Vagina (tissue), 2 donors: ENCODE data around the gene MAML2. TPM values are rescaled to one million over a fixed set of nuclear protein-coding genes. Genes with fewer than 3 reads are reported as not detected.

ENCODE experiments used
- DNase-seq, 2 donors: peaks; one replicate each; pipeline ENCODE4 v3.0.0-alpha.2; 2017; ENCODE audit errors: extremely low spot score in 2 of 2
- H3K27ac ChIP-seq: fragments of 200-600 bp; sonication (generic); one replicate; pipeline ENCODE4 v1.5.1; 2019
- H3K27me3 ChIP-seq: fragments of 200-600 bp; sonication (generic); one replicate; pipeline ENCODE4 v1.5.1; 2019
- H3K36me3 ChIP-seq, 2 donors: fragments of 200-600 bp; sonication (generic); one replicate each; pipeline ENCODE4 v1.5.1; 2017 to 2019
- H3K4me1 ChIP-seq: fragments of 200-600 bp; sonication (generic); one replicate; pipeline ENCODE4 v1.5.1; 2019
- H3K4me3 ChIP-seq, 2 donors: fragments of 200-600 bp; sonication (generic); 1 replicate in 1 of 2; 2 replicates in 1 of 2; pipeline ENCODE4 v1.5.1; 2016 to 2019
- H3K9me3 ChIP-seq: fragments of 200-600 bp; sonication (generic); one replicate; pipeline ENCODE4 v1.5.1; 2019
- CTCF ChIP-seq, 3 experiments: fragments of 450-650 bp in 2 of 3; fragments of 200-600 bp in 1 of 3; sonication (generic) in 1 of 3; IDR thresholded peaks; one replicate each; pipeline ENCODE4 v1.5.1; 2017 to 2019; ENCODE audit warnings: antibody characterized with exemption in 3 of 3, mild to moderate bottlenecking in 2 of 3, moderate library complexity in 2 of 3
- POLR2A ChIP-seq, 2 donors: fragments of 450-650 bp; IDR thresholded peaks; one replicate each; pipeline ENCODE4 v1.6.1; 2017; ENCODE audit warnings: antibody characterized with exemption in 2 of 2, mild to moderate bottlenecking in 2 of 2, moderate library complexity in 2 of 2
- POLR2AphosphoS5 ChIP-seq, 2 donors: sonication (generic); formaldehyde crosslinking; IDR thresholded peaks; one replicate each; pipeline ENCODE4 v1.9.0; 2017; ENCODE audit warnings: antibody characterized with exemption in 2 of 2, mild to moderate bottlenecking in 2 of 2, low read depth in 1 of 2; ENCODE audit not compliant: insufficient read depth in 1 of 2
- intact Hi-C: fragments of 100-400 bp; cut with DNase I; formaldehyde crosslinking; loops from one replicate; pipeline ENCODE4 v1.15.1; 2023
- total RNA-seq: library from RNA; depleted of rRNA; stranded (reverse); fragments of >200 nt; gene quantifications from one replicate; pipeline ENCODE4 v1.2.3, GENCODE V29; 2016

MAML2 gene
- total RNA-seq, 1 donor from 2014 or later: 36.3 TPM

- intact Hi-C loops: no loop called here
- DNase-seq: no peak
- Histone ChIP-seq H3K27ac (no peak overlapping the region), H3K4me3 (no peak overlapping the region), H3K36me3 (peaks cover 0 to 21% of the 10 kb centered on the region in 2 donors), H3K4me1 (no peaks in the 10 kb centered on the region), H3K27me3 (no peaks in the 10 kb centered on the region), H3K9me3 (no peaks in the 10 kb centered on the region)
- no peak for TF ChIP-seq CTCF (IDR thresholded peaks at IDR 0.05)
- no peak for TF ChIP-seq POLR2AphosphoS5 (IDR thresholded peaks at IDR 0.05; ENCODE audit: insufficient read depth in 1 of 2, low read depth in 1 of 2)
- no peak for TF ChIP-seq POLR2A (IDR thresholded peaks at IDR 0.05)
Measured at GRCh38 chr11:96357794-96358193, 14.8 kb upstream of the MAML2 start.

GRCh38 chr11:96356848-96357247 lies 13.9 kb upstream of the MAML2 start:
- no peak for DNase-seq
- no peak overlapping the region for H3K27ac ChIP-seq
- H3K27me3 ChIP-seq: no peaks in the 10 kb centered on the region
- H3K9me3 ChIP-seq: no peaks in the 10 kb centered on the region
- no peak overlapping the region for H3K4me3 ChIP-seq
- intact Hi-C loops: no loop called here
- TF ChIP-seq POLR2AphosphoS5 (IDR thresholded peaks at IDR 0.05; ENCODE audit: insufficient read depth in 1 of 2, low read depth in 1 of 2): no peak
- TF ChIP-seq CTCF (IDR thresholded peaks at IDR 0.05): no peak
- no peak for TF ChIP-seq POLR2A (IDR thresholded peaks at IDR 0.05)
- peaks cover 0 to 28% of the 10 kb centered on the region in 2 donors for H3K36me3 ChIP-seq
- no peaks in the 10 kb centered on the region for H3K4me1 ChIP-seq

- DNase-seq: no peak
- Histone ChIP-seq H3K27ac (peak overlapping the region; percentile 84), H3K9me3 (no peaks in the 10 kb centered on the region), H3K4me1 (peaks cover 45% of the 10 kb centered on the region), H3K36me3 (no peaks in the 10 kb centered on the region), H3K27me3 (no peaks in the 10 kb centered on the region), H3K4me3 (peak overlapping the region; percentile 68 to 73)
- TF ChIP-seq POLR2AphosphoS5 (IDR thresholded peaks at IDR 0.05; ENCODE audit: insufficient read depth in 1 of 2, low read depth in 1 of 2): no peak
- TF ChIP-seq POLR2A (IDR thresholded peaks at IDR 0.05): no peak
- no peak for TF ChIP-seq CTCF (IDR thresholded peaks at IDR 0.05)
- intact Hi-C loops: loop anchor here (5.0 to 10.0 kb wide), 2 partner anchors 285 to 487 kb away; no protein-coding TSS in a partner anchor
Measured at GRCh38 chr11:96342014-96342960, 708 bp downstream of the MAML2 start.

- intact Hi-C loops: loop anchor here (5.0 to 10.0 kb wide), 2 partner anchors 284 to 487 kb away; no protein-coding TSS in a partner anchor
- H3K27me3 ChIP-seq: no peaks in the 10 kb centered on the region
- peak in 1 of 2 donors; percentile 89 for DNase-seq
- H3K9me3 ChIP-seq: no peaks in the 10 kb centered on the region
- H3K4me3 ChIP-seq: peak overlapping the region; percentile 68 to 73
- TF ChIP-seq CTCF (IDR thresholded peaks at IDR 0.05): peak; percentile 19 to 62 (median 24)
- peak; percentile 33 to 78 for TF ChIP-seq POLR2AphosphoS5 (IDR thresholded peaks at IDR 0.05; ENCODE audit: insufficient read depth in 1 of 2, low read depth in 1 of 2)
- TF ChIP-seq POLR2A (IDR thresholded peaks at IDR 0.05): peak in 1 of 2 donors; percentile 24
- no peaks in the 10 kb centered on the region for H3K36me3 ChIP-seq
- H3K4me1 ChIP-seq: peaks cover 54% of the 10 kb centered on the region
- peak overlapping the region; percentile 84 for H3K27ac ChIP-seq
Measured at GRCh38 chr11:96341211-96342013, 1.6 kb downstream of the MAML2 start.
